ENCODE measurements around the gene RHEX.
"Not testable (repeated sequence)": the region's sequence is repeated elsewhere in the genome, so short reads cannot be mapped to it uniquely, and the experiment has no call there.

The RHEX gene

DNA sequence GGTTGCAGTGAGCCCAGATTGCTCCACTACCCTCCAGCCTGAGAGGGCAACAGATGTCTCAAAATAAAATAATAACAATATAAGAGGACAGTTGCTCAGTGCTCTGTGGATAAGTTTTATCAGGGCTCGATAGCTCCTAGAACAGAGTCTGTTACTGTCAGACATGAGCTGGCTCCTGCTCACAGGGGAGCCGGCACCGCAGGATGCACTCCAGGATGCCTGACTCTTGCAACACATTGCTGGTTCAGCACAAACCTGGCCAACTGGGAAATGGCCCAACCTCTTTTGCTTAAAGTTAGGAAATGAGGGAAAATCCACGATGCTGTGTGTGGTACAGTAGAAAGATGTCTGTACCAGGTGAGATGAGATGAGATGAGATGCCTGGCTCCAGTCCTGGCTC, 23.5 kb upstream of the RHEX start:
- DNase-seq (ENCODE audit: extremely low spot score, insufficient read length, low read depth) = no peak
- no peak for FAIRE-seq

DNA sequence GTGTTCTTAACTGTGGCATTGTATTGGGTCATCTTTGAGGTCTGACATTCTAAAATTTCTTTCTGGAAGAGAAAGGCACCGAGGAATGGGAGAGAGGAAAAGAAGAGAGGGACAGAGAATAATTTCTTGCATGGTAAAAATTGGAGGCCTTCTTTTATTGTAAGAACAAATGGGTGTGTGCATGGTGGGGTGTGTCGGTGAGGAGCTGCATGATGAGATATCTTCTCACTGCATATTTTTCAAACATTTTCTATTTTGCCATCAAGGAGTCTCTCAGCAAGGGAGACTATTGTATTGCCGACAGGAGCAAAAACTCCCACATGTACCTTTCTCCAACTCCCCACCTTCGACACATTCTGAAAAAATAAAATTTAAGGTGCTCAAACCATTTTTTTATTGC, 22.8 kb upstream of the RHEX start:
- DNase-seq (ENCODE audit: extremely low spot score, insufficient read length, low read depth) (no peak), FAIRE-seq (no peak)

- FAIRE-seq = peak; percentile 95
Measured at GRCh38 chr1:206030714-206031113, 22.3 kb upstream of the RHEX start.

GRCh38 chr1:206032380-206033140, 20.4 kb upstream of the RHEX start:
- FAIRE-seq (no peak), DNase-seq (ENCODE audit: extremely low spot score, insufficient read length, low read depth) (no peak)

More at GRCh38 chr1:206030714-206031113, 22.3 kb upstream of the RHEX start:
- DNase-seq (ENCODE audit: extremely low spot score, insufficient read length, low read depth) = peak; percentile 42

DNA sequence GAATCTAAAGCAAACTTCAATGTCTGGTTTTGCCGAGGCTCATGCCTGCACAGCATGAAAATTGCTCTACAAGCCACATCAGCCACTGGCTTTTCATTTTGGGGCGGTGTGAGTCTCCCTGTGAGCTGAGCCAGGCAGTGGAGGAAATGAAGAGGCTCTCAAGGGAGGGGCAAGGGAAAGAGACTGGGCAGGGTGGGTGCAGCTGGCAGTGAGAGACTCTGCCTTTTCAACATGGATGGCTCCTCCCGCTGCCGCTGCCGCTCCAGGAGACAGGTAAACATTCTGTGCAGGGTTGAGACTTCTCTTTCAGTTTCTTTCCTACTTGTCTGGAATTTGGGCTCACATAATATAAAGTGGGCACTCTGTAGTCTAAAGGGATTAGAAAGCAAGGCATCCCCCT, 17.9 kb upstream of the RHEX start:
- DNase-seq (ENCODE audit: extremely low spot score, insufficient read length, low read depth) (no peak), FAIRE-seq (peak; percentile 49)

DNA sequence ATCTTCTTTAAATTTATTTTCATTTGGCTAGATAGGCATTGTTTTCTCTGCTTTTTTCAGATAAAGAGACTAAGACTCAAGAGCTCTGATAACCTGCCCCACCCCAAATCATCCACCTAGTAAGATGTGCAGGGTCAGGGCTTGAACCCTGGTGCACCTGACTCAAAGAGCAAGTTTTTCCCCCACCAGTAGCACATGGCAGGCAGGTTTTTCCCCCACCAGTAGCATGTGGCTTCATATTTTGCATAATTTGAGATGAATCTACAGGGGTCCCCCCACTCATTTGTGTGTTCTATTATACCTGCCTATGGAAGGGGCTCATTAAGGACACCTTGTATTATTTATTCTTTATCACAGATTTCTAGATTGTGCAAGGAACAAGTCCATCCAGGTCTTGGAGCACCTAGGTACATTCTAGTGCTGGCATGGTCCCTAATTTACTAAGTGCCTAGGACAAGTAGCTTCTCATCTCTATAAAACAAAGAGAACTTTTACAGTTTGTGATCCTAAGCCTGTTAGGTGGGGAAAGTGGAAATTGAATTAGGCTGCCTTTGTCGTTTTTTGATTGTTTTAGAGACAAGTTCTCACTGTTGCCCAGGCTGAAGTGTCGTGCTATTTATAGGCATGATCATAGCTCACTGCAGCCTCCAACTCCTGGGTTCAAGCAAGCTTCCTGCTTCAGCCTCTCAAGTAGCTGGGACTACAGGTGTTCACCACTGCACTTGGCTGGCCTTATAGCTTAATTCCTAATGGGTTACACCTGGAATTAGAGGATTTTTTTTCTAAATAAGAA, 16.1 kb upstream of the RHEX start:
- DNase-seq (ENCODE audit: extremely low spot score, insufficient read length, low read depth) (no peak), FAIRE-seq (peak; percentile 65)

GRCh38 chr1:206037581-206037980, 15.4 kb upstream of the RHEX start:
- DNase-seq (ENCODE audit: extremely low spot score, insufficient read length, low read depth) (no peak), FAIRE-seq (no peak)

DNA sequence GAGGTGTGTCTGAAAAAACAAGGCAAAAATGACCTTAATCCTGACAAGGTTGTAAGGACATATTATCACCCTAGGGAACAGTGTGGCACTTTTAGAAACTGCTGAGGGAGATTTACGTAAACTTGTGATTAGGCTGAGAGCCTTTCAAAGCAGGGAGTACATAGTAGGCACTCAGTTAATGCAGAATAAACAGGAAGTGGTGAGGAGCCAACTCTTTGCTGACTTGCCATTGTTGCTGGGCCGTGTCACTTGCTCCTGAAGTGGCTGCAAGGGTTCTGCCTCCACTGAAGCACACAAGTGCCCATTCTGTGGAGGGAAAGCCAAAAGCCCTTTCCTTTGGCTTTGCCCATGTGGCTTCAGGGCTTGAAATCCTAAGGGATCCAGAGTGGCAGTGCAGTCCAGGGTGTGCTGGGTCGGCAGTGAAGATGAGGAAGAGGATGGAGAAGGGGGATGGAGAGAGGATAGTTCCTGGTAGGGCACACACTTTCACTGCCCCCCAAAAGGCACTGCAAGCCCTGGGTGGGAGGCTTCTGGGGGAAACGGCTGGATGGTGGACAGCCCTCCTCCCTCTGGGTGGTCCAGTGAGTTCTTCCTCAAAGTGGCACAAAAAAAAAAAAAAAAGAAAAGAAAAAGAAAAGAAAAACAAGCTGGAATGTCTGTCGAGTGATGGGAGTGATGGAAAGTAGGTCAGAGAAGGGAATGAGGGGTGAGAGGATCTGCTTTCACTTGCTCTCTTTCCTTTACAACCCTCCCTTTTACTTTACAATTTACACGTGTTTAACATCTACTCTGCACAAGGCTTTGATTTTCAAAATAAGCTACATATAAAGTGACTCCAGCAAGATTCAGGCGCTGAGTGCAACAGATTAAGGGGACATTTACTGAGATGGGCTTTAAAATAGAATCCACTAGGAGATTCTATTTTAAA, 13.7 kb upstream of the RHEX start:
- FAIRE-seq (peak; percentile 18), DNase-seq (ENCODE audit: extremely low spot score, insufficient read length, low read depth) (no peak)

GRCh38 chr1:206040328-206040727, 12.6 kb upstream of the RHEX start:
- FAIRE-seq = no peak
- DNase-seq (ENCODE audit: extremely low spot score, insufficient read length, low read depth) = no peak

DNA sequence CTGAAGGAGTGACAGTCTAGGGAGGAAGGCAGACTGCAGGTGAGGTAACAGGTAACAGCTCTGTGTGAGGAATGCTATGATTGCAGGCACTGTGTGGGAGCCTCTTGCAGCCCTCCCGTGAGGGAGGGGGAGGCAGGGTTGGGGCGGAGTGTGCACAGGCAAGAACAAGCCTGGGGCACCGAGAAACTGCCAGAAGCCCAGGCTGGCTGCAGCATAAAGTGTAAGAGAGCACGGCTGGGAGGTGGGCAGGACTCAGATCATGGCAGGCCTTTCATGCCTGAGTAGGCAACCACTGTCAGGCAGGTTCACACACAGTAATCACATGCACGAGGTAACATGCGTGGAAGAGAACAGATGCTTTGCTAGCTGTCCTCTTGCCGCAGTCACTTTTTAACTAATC, 11.3 kb upstream of the RHEX start:
- DNase-seq (ENCODE audit: extremely low spot score, insufficient read length, low read depth) (no peak), FAIRE-seq (peak; percentile 81)

GRCh38 chr1:206047271-206047670, 5.7 kb upstream of the RHEX start:
- DNase-seq (ENCODE audit: extremely low spot score, insufficient read length, low read depth) (no peak), FAIRE-seq (peak; percentile 67)

- peak; percentile 41 for FAIRE-seq
Measured at GRCh38 chr1:206048582-206048981, 4.4 kb upstream of the RHEX start.

DNA sequence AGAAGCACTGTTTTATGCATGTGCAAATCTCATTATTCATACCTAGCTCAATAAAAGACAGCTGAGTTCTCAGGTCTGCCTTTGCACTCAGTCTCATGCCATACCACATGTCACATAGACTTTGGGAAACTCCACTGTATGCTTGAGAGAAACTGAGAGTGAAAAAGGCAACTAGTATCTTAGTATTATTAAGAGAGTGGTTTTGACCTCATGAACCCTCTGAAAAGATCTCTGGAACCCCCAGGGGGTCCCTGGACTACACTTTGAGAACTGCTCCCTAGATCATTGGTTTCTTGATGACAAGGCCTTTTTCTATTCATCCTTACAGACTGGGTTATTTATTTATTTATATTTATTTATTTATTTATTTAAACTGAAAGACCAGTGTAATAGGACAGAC, 3.7 kb upstream of the RHEX start:
- FAIRE-seq = peak; percentile 93

More at GRCh38 chr1:206048582-206048981, 4.4 kb upstream of the RHEX start:
- DNase-seq (ENCODE audit: extremely low spot score, insufficient read length, low read depth) = no peak

GRCh38 chr1:206049919-206050600, 2.9 kb upstream of the RHEX start:
- DNase-seq (ENCODE audit: extremely low spot score, insufficient read length, low read depth) (no peak), FAIRE-seq (no peak)

More for the DNA sequence above, 3.7 kb upstream of the RHEX start:
- DNase-seq (ENCODE audit: extremely low spot score, insufficient read length, low read depth) = no peak

- FAIRE-seq = peak; percentile 99
- peak; percentile 26 for DNase-seq (ENCODE audit: extremely low spot score, insufficient read length, low read depth)
Measured at GRCh38 chr1:206050655-206051235, 2.2 kb upstream of the RHEX start.

- peak; percentile 76 for FAIRE-seq
- DNase-seq (ENCODE audit: extremely low spot score, insufficient read length, low read depth) = not testable (repeated sequence)
Measured at GRCh38 chr1:206052231-206052865, 625 bp upstream of the RHEX start.

DNA sequence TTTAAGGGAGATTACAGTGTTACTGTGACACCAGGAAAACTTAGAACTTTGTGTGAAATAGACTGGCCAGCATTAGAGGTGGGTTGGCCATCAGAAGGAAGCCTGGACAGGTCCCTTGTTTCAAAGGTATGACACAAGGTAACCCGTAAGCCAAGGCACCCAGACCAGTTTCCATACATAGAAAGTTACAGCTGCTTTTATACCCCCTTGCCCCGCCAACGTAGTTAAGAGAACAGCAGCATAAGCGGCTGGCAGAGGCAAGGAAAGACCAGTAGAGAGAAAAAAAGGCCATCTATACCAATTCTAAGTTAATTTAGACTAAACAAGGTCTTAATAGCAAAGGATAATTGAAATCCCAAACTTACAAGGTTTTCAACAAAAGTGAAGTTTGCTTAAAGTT, 643 bp downstream of the RHEX start:
- DNase-seq (ENCODE audit: extremely low spot score, insufficient read length, low read depth); FAIRE-seq: not testable (repeated sequence)

DNA sequence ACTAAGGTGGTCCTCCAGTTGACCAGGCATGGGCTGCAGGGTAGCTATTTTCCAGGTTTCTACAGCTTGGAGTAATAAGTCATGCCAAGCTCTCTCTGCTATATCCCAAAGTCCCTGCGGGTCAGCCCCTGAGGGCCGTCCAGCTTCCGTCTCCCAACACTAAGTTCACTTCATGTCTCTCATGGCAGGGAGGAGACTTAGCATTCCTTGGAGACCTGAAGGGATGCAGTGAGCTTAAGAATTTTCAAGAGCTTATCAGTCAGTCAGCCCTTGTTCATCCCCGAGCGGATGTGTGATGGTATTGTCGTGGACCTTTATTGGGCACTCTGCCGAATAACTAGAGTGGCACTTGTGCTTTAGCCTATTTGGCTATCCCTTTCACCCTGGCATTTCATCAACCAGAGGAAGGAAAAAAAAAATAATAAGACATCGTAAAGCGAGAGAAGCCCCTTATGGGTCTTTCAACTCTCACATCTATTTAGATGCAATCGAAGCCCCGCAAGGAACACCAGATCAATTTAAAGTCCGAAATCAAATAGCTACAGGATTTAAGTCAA, 2.2 kb downstream of the RHEX start:
- not testable (repeated sequence) for DNase-seq (ENCODE audit: extremely low spot score, insufficient read length, low read depth); FAIRE-seq

Measured in GM18507 (cell line).